GM12878 (cell line): Measurements from ENCODE around the gene PGGT1B.

Experiments
- EZH2 ChIP-seq: IDR thresholded peaks from 2 replicates; pipeline ENCODE4 v1.6.1; 2012; ENCODE audit warnings: low read depth, mild to moderate bottlenecking, control low read depth, inconsistent platforms, low read length, borderline replicate concordance; ENCODE audit not compliant: control insufficient read depth
- JUND ChIP-seq: IDR thresholded peaks from 2 replicates; pipeline ENCODE4 v1.6.1; 2012; ENCODE audit warnings: low read depth, mild to moderate bottlenecking, low read length, improper control_type of control experiment, moderate library complexity
- TCF12 ChIP-seq: IDR thresholded peaks from 2 replicates; pipeline ENCODE4 v1.6.1; 2011; ENCODE audit warnings: low read depth, mild to moderate bottlenecking, low read length
- TCF7 ChIP-seq: IDR thresholded peaks from 2 replicates; pipeline ENCODE4 v1.6.1; 2014; ENCODE audit warnings: antibody characterized with exemption, borderline replicate concordance
- ZNF274 ChIP-seq: IDR thresholded peaks from one replicate; pipeline ENCODE4 v1.8.0; 2011; ENCODE audit not compliant: insufficient read length, insufficient read depth
- ZNF384 ChIP-seq: IDR thresholded peaks from 2 replicates; pipeline ENCODE4 v1.6.1; 2012; ENCODE audit warnings: low read depth, mild to moderate bottlenecking, low read length, improper control_type of control experiment, borderline replicate concordance
- TF ChIP-seq, protein P1 (sequence below): IDR thresholded peaks from 2 replicates; pipeline ENCODE4 v1.6.1; 2011; ENCODE audit warnings: low read depth, low read length, improper control_type of control experiment, borderline replicate concordance
- TF ChIP-seq, protein P2 (sequence below): fragments of 450-650 bp; IDR thresholded peaks from 2 replicates; pipeline ENCODE4 v1.6.1; 2017; ENCODE audit warnings: borderline replicate concordance
- TF ChIP-seq, protein P3 (sequence below): fragments of 450-650 bp; IDR thresholded peaks from 2 replicates; pipeline ENCODE4 v1.6.1; 2018; ENCODE audit warnings: mild to moderate bottlenecking, low read depth, moderate library complexity; ENCODE audit not compliant: partially characterized antibody
- TF ChIP-seq, protein P4 (sequence below): IDR thresholded peaks from 2 replicates; pipeline ENCODE4 v1.6.1; 2012; ENCODE audit warnings: mild to moderate bottlenecking, low read depth, low read length
- TF ChIP-seq, protein P5 (sequence below): IDR thresholded peaks from 2 replicates; pipeline ENCODE4 v1.6.1; 2011; ENCODE audit warnings: mild to moderate bottlenecking, low read depth, low read length, moderate library complexity; ENCODE audit not compliant: insufficient replicate concordance
- TF ChIP-seq, protein P6 (sequence below), 3 experiments: IDR thresholded peaks in 2 of 3; conservative IDR thresholded peaks in 1 of 3; 2 replicates each; pipeline ENCODE4 v1.5.1; 2011; ENCODE audit warnings: low read depth in 3 of 3, low read length in 3 of 3, mild to moderate bottlenecking in 3 of 3, control low read depth in 2 of 3, moderate library complexity in 2 of 3, inconsistent platforms in 1 of 3, mixed read lengths in 1 of 3; ENCODE audit not compliant: control insufficient read depth in 2 of 3, insufficient read depth in 1 of 3; ENCODE audit errors: extremely low read depth in 1 of 3
- TF ChIP-seq, protein P7 (sequence below): IDR thresholded peaks from 2 replicates; pipeline ENCODE4 v1.6.1; 2011; ENCODE audit warnings: borderline replicate concordance, low read depth, mild to moderate bottlenecking, moderate library complexity, low read length; ENCODE audit not compliant: insufficient read depth, poor library complexity, severe bottlenecking

DNA sequence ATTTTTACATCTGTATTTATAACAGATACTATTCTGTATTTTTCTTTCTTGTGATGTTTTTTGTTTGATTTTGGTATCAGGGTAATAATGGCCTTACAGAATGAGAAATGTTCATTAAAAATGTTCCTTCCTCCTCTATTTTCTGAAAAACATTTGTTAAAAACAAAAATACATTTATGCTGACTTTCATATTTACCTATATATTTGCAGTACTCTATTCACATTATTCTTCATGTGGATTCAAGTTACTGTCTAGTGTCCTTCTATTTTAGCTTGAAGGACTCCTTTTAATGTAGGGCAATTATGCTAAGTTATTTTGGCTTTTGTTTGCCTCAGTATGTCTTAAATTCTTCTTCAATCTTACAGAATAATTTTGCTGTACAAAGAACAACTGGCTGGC, 28.7 kb upstream of the PGGT1B start:
- TF ChIP-seq ZNF384 (no peak), EZH2 (no peak), TCF7 (no peak), JUND (no peak), TCF12 (no peak), ZNF274 (no peak)
- TF ChIP-seq, protein P1, sequence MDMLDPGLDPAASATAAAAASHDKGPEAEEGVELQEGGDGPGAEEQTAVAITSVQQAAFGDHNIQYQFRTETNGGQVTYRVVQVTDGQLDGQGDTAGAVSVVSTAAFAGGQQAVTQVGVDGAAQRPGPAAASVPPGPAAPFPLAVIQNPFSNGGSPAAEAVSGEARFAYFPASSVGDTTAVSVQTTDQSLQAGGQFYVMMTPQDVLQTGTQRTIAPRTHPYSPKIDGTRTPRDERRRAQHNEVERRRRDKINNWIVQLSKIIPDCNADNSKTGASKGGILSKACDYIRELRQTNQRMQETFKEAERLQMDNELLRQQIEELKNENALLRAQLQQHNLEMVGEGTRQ: no peak
- TF ChIP-seq, protein P2, sequence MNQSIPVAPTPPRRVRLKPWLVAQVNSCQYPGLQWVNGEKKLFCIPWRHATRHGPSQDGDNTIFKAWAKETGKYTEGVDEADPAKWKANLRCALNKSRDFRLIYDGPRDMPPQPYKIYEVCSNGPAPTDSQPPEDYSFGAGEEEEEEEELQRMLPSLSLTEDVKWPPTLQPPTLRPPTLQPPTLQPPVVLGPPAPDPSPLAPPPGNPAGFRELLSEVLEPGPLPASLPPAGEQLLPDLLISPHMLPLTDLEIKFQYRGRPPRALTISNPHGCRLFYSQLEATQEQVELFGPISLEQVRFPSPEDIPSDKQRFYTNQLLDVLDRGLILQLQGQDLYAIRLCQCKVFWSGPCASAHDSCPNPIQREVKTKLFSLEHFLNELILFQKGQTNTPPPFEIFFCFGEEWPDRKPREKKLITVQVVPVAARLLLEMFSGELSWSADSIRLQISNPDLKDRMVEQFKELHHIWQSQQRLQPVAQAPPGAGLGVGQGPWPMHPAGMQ: no peak
- TF ChIP-seq, protein P3, sequence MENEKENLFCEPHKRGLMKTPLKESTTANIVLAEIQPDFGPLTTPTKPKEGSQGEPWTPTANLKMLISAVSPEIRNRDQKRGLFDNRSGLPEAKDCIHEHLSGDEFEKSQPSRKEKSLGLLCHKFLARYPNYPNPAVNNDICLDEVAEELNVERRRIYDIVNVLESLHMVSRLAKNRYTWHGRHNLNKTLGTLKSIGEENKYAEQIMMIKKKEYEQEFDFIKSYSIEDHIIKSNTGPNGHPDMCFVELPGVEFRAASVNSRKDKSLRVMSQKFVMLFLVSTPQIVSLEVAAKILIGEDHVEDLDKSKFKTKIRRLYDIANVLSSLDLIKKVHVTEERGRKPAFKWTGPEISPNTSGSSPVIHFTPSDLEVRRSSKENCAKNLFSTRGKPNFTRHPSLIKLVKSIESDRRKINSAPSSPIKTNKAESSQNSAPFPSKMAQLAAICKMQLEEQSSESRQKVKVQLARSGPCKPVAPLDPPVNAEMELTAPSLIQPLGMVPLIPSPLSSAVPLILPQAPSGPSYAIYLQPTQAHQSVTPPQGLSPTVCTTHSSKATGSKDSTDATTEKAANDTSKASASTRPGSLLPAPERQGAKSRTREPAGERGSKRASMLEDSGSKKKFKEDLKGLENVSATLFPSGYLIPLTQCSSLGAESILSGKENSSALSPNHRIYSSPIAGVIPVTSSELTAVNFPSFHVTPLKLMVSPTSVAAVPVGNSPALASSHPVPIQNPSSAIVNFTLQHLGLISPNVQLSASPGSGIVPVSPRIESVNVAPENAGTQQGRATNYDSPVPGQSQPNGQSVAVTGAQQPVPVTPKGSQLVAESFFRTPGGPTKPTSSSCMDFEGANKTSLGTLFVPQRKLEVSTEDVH: no peak
- TF ChIP-seq, protein P4, sequence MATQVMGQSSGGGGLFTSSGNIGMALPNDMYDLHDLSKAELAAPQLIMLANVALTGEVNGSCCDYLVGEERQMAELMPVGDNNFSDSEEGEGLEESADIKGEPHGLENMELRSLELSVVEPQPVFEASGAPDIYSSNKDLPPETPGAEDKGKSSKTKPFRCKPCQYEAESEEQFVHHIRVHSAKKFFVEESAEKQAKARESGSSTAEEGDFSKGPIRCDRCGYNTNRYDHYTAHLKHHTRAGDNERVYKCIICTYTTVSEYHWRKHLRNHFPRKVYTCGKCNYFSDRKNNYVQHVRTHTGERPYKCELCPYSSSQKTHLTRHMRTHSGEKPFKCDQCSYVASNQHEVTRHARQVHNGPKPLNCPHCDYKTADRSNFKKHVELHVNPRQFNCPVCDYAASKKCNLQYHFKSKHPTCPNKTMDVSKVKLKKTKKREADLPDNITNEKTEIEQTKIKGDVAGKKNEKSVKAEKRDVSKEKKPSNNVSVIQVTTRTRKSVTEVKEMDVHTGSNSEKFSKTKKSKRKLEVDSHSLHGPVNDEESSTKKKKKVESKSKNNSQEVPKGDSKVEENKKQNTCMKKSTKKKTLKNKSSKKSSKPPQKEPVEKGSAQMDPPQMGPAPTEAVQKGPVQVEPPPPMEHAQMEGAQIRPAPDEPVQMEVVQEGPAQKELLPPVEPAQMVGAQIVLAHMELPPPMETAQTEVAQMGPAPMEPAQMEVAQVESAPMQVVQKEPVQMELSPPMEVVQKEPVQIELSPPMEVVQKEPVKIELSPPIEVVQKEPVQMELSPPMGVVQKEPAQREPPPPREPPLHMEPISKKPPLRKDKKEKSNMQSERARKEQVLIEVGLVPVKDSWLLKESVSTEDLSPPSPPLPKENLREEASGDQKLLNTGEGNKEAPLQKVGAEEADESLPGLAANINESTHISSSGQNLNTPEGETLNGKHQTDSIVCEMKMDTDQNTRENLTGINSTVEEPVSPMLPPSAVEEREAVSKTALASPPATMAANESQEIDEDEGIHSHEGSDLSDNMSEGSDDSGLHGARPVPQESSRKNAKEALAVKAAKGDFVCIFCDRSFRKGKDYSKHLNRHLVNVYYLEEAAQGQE: no peak
- TF ChIP-seq, protein P5, sequence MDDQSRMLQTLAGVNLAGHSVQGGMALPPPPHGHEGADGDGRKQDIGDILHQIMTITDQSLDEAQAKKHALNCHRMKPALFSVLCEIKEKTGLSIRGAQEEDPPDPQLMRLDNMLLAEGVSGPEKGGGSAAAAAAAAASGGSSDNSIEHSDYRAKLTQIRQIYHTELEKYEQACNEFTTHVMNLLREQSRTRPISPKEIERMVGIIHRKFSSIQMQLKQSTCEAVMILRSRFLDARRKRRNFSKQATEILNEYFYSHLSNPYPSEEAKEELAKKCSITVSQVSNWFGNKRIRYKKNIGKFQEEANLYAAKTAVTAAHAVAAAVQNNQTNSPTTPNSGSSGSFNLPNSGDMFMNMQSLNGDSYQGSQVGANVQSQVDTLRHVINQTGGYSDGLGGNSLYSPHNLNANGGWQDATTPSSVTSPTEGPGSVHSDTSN: no peak
- TF ChIP-seq, protein P6, sequence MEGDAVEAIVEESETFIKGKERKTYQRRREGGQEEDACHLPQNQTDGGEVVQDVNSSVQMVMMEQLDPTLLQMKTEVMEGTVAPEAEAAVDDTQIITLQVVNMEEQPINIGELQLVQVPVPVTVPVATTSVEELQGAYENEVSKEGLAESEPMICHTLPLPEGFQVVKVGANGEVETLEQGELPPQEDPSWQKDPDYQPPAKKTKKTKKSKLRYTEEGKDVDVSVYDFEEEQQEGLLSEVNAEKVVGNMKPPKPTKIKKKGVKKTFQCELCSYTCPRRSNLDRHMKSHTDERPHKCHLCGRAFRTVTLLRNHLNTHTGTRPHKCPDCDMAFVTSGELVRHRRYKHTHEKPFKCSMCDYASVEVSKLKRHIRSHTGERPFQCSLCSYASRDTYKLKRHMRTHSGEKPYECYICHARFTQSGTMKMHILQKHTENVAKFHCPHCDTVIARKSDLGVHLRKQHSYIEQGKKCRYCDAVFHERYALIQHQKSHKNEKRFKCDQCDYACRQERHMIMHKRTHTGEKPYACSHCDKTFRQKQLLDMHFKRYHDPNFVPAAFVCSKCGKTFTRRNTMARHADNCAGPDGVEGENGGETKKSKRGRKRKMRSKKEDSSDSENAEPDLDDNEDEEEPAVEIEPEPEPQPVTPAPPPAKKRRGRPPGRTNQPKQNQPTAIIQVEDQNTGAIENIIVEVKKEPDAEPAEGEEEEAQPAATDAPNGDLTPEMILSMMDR (IDR thresholded peaks at IDR 0.05 in 2 of 3, conservative IDR thresholded peaks at IDR 0.05 in 1 of 3; ENCODE audit: control insufficient read depth in 2 of 3, extremely low read depth in 1 of 3, insufficient read depth in 1 of 3, low read depth in 3 of 3, low read length in 3 of 3): no peak
- TF ChIP-seq, protein P7, sequence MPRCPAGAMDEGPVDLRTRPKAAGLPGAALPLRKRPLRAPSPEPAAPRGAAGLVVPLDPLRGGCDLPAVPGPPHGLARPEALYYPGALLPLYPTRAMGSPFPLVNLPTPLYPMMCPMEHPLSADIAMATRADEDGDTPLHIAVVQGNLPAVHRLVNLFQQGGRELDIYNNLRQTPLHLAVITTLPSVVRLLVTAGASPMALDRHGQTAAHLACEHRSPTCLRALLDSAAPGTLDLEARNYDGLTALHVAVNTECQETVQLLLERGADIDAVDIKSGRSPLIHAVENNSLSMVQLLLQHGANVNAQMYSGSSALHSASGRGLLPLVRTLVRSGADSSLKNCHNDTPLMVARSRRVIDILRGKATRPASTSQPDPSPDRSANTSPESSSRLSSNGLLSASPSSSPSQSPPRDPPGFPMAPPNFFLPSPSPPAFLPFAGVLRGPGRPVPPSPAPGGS: no peak
